Adipocyte (in vitro differentiated cells): ENCODE measurements around the gene DIAPH1.
A peak's percentile ranks its signal among the peaks of the same experiment; 100 is the strongest.

Experiments
- DNase-seq: peaks from one replicate; pipeline ENCODE4 v3.0.0-alpha.2; 2015; ENCODE audit warnings: low read depth
- H3K27me3 ChIP-seq: replicated peaks from 2 replicates; pipeline ENCODE4 v1.7.0; 2013; ENCODE audit warnings: mild to moderate bottlenecking, low read length, moderate library complexity; ENCODE audit not compliant: control insufficient read depth, insufficient read depth
- H3K36me3 ChIP-seq: 2 replicates; pipeline ENCODE4 v1.7.0; 2013; ENCODE audit warnings: low read length, mild to moderate bottlenecking, moderate library complexity; ENCODE audit not compliant: control insufficient read depth, insufficient read depth, severe bottlenecking
- H3K4me1 ChIP-seq: 2 replicates; pipeline ENCODE4 v1.7.0; 2013; ENCODE audit warnings: mild to moderate bottlenecking, low read length, moderate library complexity; ENCODE audit not compliant: control insufficient read depth, insufficient read depth
- H3K4me3 ChIP-seq: 2 replicates; pipeline ENCODE4 v1.7.0; 2013; ENCODE audit warnings: mild to moderate bottlenecking, low read length, moderate library complexity
- H3K9ac ChIP-seq: 2 replicates; pipeline ENCODE4 v1.7.0; 2013; ENCODE audit warnings: mild to moderate bottlenecking, low read length, moderate library complexity
- H3K9me3 ChIP-seq: 2 replicates; pipeline ENCODE4 v1.7.0; 2013; ENCODE audit warnings: mild to moderate bottlenecking, low read length, moderate library complexity; ENCODE audit not compliant: control insufficient read depth

Gene DIAPH1

GRCh38 chr5:141525653-141526052, 93.1 kb downstream of the DIAPH1 start:
- H3K27me3 ChIP-seq: no peaks in the 10 kb centered on the region
- peak overlapping the region; percentile 61 for H3K9ac ChIP-seq
- peaks cover 63% of the 10 kb centered on the region for H3K4me1 ChIP-seq
- no peaks in the 10 kb centered on the region for H3K9me3 ChIP-seq
- no peaks in the 10 kb centered on the region for H3K36me3 ChIP-seq
- peak overlapping the region; percentile 36 for H3K4me3 ChIP-seq
- no peak for DNase-seq

- H3K36me3 ChIP-seq: no peaks in the 10 kb centered on the region
- peaks cover 70% of the 10 kb centered on the region for H3K4me1 ChIP-seq
These were observed 93.9 kb downstream of the DIAPH1 start for GRCh38 chr5:141524604-141525597.

GRCh38 chr5:141523991-141524390, 94.8 kb downstream of the DIAPH1 start:
- DNase-seq: no peak
- no peaks in the 10 kb centered on the region for H3K27me3 ChIP-seq
- no peaks in the 10 kb centered on the region for H3K9me3 ChIP-seq
- H3K4me1 ChIP-seq: peaks cover 67% of the 10 kb centered on the region
- H3K9ac ChIP-seq: peak overlapping the region; percentile 5
- no peaks in the 10 kb centered on the region for H3K36me3 ChIP-seq
- no peak overlapping the region for H3K4me3 ChIP-seq

More at GRCh38 chr5:141524604-141525597, 93.9 kb downstream of the DIAPH1 start:
- Histone ChIP-seq H3K9me3 (no peaks in the 10 kb centered on the region), H3K9ac (peak overlapping the region; percentile 61), H3K4me3 (peak overlapping the region; percentile 36), H3K27me3 (no peaks in the 10 kb centered on the region)
- peak; percentile 99 for DNase-seq

DNA sequence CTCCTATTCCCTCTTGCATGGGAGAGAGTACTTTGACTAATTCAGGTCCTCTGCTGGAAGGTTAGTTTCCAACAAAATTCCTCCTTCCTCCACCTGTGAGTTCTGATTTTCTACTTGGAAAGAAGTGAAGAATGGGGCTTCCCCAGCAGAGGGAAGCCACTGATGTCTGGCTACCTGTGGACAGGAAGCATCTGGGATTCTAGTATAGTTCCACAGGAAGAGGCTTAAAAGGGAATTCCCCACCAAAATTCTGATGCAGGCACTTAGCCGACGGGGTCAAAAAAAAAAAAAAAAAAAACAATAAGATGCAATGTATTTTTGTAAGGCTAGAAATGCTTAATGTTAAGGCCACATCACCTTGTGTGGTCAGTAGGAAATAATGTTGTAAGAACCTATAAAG, 96.5 kb downstream of the DIAPH1 start:
- no peak for DNase-seq
- Histone ChIP-seq H3K4me3 (no peak overlapping the region), H3K9ac (peak overlapping the region; percentile 64), H3K9me3 (no peaks in the 10 kb centered on the region), H3K4me1 (peaks cover 53% of the 10 kb centered on the region), H3K27me3 (no peaks in the 10 kb centered on the region), H3K36me3 (no peaks in the 10 kb centered on the region)

- peak overlapping the region; percentile 8 for H3K4me3 ChIP-seq
- peaks cover 62% of the 10 kb centered on the region for H3K4me1 ChIP-seq
- H3K9ac ChIP-seq: peak overlapping the region; percentile 64
- DNase-seq: peak; percentile 96
- no peaks in the 10 kb centered on the region for H3K36me3 ChIP-seq
- H3K9me3 ChIP-seq: no peaks in the 10 kb centered on the region
- no peaks in the 10 kb centered on the region for H3K27me3 ChIP-seq
These were observed 97.5 kb downstream of the DIAPH1 start for GRCh38 chr5:141521244-141521781.

- no peaks in the 10 kb centered on the region for H3K9me3 ChIP-seq
- H3K36me3 ChIP-seq: no peaks in the 10 kb centered on the region
- no peak for DNase-seq
- H3K4me3 ChIP-seq: no peak overlapping the region
- no peak overlapping the region for H3K9ac ChIP-seq
- H3K27me3 ChIP-seq: no peaks in the 10 kb centered on the region
- peaks cover 62% of the 10 kb centered on the region for H3K4me1 ChIP-seq
These were observed 98.9 kb downstream of the DIAPH1 start for GRCh38 chr5:141519605-141520565.

DNA sequence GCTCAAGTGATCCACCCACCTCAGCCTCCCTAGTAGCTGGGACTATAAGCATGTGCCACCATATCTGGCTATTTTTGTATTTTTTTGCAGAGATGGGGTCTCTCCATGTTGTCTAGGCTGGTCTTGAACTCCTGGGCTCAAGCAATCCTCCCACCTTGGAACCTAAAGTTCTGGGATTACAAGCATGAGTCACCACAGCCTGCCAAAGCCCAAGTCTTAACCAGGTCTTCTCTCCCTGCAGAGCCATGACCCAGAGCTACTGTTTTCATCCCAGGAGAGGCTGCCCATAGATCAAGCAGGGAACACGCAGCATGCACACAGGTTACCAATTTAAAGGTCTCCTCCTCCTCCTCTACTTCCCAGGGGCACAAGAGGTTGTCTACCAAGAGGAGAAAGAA, 100.2 kb downstream of the DIAPH1 start:
- H3K4me3 ChIP-seq: no peak overlapping the region
- DNase-seq: no peak
- no peaks in the 10 kb centered on the region for H3K36me3 ChIP-seq
- H3K4me1 ChIP-seq: peaks cover 64% of the 10 kb centered on the region
- H3K9me3 ChIP-seq: no peaks in the 10 kb centered on the region
- no peak overlapping the region for H3K9ac ChIP-seq
- no peaks in the 10 kb centered on the region for H3K27me3 ChIP-seq

GRCh38 chr5:141517880-141518617, 100.8 kb downstream of the DIAPH1 start:
- peak; percentile 76 for DNase-seq
- Histone ChIP-seq H3K9me3 (no peaks in the 10 kb centered on the region), H3K4me3 (no peak overlapping the region), H3K36me3 (no peaks in the 10 kb centered on the region), H3K4me1 (peaks cover 69% of the 10 kb centered on the region), H3K27me3 (no peaks in the 10 kb centered on the region), H3K9ac (no peak overlapping the region)

DNA sequence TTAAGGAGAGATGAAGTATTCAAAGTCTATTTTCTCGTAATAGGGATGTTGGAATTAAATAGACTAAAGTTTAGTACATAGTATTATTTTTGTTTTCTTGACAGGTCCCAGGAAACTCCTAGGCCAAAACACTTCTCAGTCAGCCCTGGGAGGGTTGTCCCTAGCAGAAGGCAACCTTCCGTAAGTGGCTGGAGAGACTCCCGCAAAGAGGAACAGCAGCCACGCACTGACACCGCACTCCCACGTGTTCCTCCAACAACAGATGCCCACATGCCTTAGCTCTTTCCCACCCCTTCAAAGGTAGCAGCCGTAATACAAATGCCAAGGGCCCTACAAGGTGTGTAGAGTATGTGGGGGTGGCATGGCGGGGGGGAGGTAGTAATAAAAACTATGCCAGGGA, 101.5 kb downstream of the DIAPH1 start:
- H3K36me3 ChIP-seq: no peaks in the 10 kb centered on the region
- no peaks in the 10 kb centered on the region for H3K9me3 ChIP-seq
- no peak overlapping the region for H3K9ac ChIP-seq
- H3K4me1 ChIP-seq: peaks cover 72% of the 10 kb centered on the region
- H3K4me3 ChIP-seq: no peak overlapping the region
- H3K27me3 ChIP-seq: no peaks in the 10 kb centered on the region
- DNase-seq: no peak

DNA sequence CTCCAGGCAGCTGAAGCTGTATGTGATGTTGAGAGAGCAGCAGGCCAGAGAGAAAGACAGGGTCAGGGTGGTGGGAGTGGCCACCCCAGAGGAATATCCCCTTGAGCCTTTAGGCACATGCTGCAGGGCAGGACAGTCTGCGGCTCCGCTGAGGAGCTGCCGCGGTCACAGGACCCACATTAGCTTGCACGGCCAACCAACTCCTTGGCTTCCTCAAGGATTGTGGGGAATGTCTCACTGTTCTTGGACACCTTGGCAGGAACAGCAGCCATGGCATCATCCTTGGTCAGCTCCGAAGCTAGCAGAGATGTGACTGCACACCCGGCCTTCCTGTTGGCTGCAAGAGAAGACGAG, 102.2 kb downstream of the DIAPH1 start:
- Histone ChIP-seq H3K36me3 (peaks cover 3% of the 10 kb centered on the region), H3K4me1 (peaks cover 71% of the 10 kb centered on the region), H3K27me3 (no peaks in the 10 kb centered on the region)

More for the DNA sequence above, 102.2 kb downstream of the DIAPH1 start:
- Histone ChIP-seq H3K9me3 (no peaks in the 10 kb centered on the region), H3K4me3 (no peak overlapping the region), H3K9ac (peak overlapping the region; percentile 37)
- no peak for DNase-seq
